ENCODE data around the gene KLHL2. TPM values are rescaled to one million over a fixed set of nuclear protein-coding genes. Genes with fewer than 3 reads are reported as not detected.
"Not testable (repeated sequence)": the region's sequence is repeated elsewhere in the genome, so short reads cannot be mapped to it uniquely, and the experiment has no call there.

The KLHL2 gene
- total RNA-seq, 1 donor from 2014 or later = 28.2 TPM

DNA sequence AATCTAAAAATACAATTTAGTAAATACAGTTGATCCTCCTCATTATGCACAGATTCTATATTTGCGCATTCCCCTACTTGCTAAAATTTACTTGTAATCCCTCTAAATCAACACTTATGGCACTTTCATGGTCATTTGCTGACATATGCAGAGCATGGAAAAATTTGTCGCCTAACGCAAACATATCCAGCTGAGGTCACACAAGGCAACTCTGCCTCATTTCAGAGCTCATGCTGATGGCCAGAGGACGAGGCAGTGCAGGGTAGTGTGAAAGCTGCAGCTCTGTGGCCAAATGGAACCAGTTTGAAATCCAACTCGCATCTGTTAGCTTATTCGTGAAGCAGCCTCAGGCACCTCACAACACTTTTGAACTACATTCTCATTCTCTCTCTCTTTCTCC, 39.7 kb upstream of the KLHL2 start:
- no peaks in the 10 kb centered on the region for H3K9me3 ChIP-seq (ENCODE audit: insufficient read depth, low read depth, low read length)
- Mint-ChIP-seq H3K27me3 (ENCODE audit: low read depth, unreplicated experiment) (no peaks in the 10 kb centered on the region), H3K4me3 (ENCODE audit: unreplicated experiment) (no peak overlapping the region), H3K9me3 (ENCODE audit: unreplicated experiment) (peaks cover 6% of the 10 kb centered on the region), H3K36me3 (ENCODE audit: low read depth, unreplicated experiment) (no peaks in the 10 kb centered on the region), H3K27ac (ENCODE audit: unreplicated experiment) (no peak overlapping the region), H3K4me1 (ENCODE audit: low read depth, unreplicated experiment) (no peaks in the 10 kb centered on the region)
- no peaks in the 10 kb centered on the region for H3K4me1 ChIP-seq (ENCODE audit: insufficient read depth, low read length)
- TF ChIP-seq, protein P1, sequence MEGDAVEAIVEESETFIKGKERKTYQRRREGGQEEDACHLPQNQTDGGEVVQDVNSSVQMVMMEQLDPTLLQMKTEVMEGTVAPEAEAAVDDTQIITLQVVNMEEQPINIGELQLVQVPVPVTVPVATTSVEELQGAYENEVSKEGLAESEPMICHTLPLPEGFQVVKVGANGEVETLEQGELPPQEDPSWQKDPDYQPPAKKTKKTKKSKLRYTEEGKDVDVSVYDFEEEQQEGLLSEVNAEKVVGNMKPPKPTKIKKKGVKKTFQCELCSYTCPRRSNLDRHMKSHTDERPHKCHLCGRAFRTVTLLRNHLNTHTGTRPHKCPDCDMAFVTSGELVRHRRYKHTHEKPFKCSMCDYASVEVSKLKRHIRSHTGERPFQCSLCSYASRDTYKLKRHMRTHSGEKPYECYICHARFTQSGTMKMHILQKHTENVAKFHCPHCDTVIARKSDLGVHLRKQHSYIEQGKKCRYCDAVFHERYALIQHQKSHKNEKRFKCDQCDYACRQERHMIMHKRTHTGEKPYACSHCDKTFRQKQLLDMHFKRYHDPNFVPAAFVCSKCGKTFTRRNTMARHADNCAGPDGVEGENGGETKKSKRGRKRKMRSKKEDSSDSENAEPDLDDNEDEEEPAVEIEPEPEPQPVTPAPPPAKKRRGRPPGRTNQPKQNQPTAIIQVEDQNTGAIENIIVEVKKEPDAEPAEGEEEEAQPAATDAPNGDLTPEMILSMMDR (IDR thresholded peaks at IDR 0.05; ENCODE audit: insufficient read depth, low read depth, low read length) = no peak
- TF ChIP-seq EZH2 (IDR thresholded peaks at IDR 0.05; ENCODE audit: insufficient read depth, low read length) = no peak
- H3K79me2 ChIP-seq (ENCODE audit: insufficient read depth, low read length) = no peaks in the 10 kb centered on the region
- DNase-seq (ENCODE audit: low read depth) (no peak), FAIRE-seq (no peak)
- H4K20me1 ChIP-seq (ENCODE audit: insufficient read depth, low read length) = no peaks in the 10 kb centered on the region
- no peak overlapping the region for H3K27ac ChIP-seq (ENCODE audit: low read depth, low read length)
- H3K9ac ChIP-seq (ENCODE audit: low read length) = no peak overlapping the region
- no peaks in the 10 kb centered on the region for H3K27me3 ChIP-seq (ENCODE audit: insufficient read depth, low read length)
- H3K4me2 ChIP-seq (ENCODE audit: low read length) = no peak overlapping the region
- H3K36me3 ChIP-seq (ENCODE audit: insufficient read depth, low read length) = no peaks in the 10 kb centered on the region
- no peak overlapping the region for H2AFZ ChIP-seq (ENCODE audit: low read depth, low read length)
- no peak overlapping the region for H3K4me3 ChIP-seq (ENCODE audit: insufficient read depth, low read depth, low read length)

DNA sequence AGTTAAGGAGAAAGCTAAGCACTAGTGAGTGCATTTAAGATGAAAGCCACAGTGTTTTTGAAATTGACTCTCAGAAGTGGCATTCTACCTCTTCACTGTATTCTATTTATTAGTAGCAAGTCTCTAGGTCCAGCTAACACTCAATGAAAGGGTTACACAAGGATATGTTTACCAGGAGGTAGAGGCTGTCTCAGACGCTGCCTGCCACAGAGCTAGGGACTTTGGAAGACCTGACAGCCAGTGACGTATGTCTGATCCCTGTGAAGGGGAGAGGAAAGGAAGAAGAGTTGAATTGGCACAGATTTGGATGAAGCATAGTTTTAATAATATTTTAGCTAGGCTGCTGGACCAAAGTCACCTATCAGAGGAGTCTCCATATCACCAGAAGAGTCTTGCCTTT, 36.5 kb upstream of the KLHL2 start:
- DNase-seq (ENCODE audit: low read depth) (no peak), FAIRE-seq (no peak)
- Histone ChIP-seq H3K4me2 (ENCODE audit: low read length) (no peak overlapping the region), H3K27ac (ENCODE audit: low read depth, low read length) (no peak overlapping the region), H3K79me2 (ENCODE audit: insufficient read depth, low read length) (no peaks in the 10 kb centered on the region), H3K9me3 (ENCODE audit: insufficient read depth, low read depth, low read length) (no peaks in the 10 kb centered on the region), H2AFZ (ENCODE audit: low read depth, low read length) (no peak overlapping the region), H4K20me1 (ENCODE audit: insufficient read depth, low read length) (no peaks in the 10 kb centered on the region), H3K9ac (ENCODE audit: low read length) (no peak overlapping the region), H3K27me3 (ENCODE audit: insufficient read depth, low read length) (no peaks in the 10 kb centered on the region), H3K4me3 (ENCODE audit: insufficient read depth, low read depth, low read length) (no peak overlapping the region), H3K36me3 (ENCODE audit: insufficient read depth, low read length) (no peaks in the 10 kb centered on the region), H3K4me1 (ENCODE audit: insufficient read depth, low read length) (no peaks in the 10 kb centered on the region)
- TF ChIP-seq, protein P1 (IDR thresholded peaks at IDR 0.05; ENCODE audit: insufficient read depth, low read depth, low read length) = no peak
- TF ChIP-seq EZH2 (IDR thresholded peaks at IDR 0.05; ENCODE audit: insufficient read depth, low read length) = no peak
- H3K27me3 Mint-ChIP-seq (ENCODE audit: low read depth, unreplicated experiment) = no peaks in the 10 kb centered on the region
- H3K9me3 Mint-ChIP-seq (ENCODE audit: unreplicated experiment) = peaks cover 11% of the 10 kb centered on the region
- H3K36me3 Mint-ChIP-seq (ENCODE audit: low read depth, unreplicated experiment) = no peaks in the 10 kb centered on the region
- no peak overlapping the region for H3K4me3 Mint-ChIP-seq (ENCODE audit: unreplicated experiment)
- H3K27ac Mint-ChIP-seq (ENCODE audit: unreplicated experiment) = no peak overlapping the region
- H3K4me1 Mint-ChIP-seq (ENCODE audit: low read depth, unreplicated experiment) = no peaks in the 10 kb centered on the region

DNA sequence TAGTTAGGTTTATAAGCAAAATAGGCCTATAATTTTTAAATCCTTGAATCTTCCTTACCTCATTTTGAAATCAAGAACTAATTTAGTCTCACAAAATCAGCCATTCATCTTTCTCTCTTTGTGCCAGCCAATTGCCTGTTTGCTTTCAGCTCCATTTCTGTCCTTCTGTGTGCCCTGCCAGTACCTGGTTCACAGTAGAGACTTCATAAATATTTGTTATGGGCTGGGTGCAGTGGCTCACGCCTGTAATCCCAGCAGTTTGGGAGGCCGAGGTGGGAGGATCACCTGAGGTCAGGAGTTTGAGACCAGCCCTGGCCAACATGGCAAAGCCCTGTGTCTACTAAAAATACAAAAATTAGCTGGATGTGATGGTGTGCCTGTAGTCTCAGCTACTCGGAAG, 31.9 kb upstream of the KLHL2 start:
- H3K36me3 Mint-ChIP-seq (ENCODE audit: low read depth, unreplicated experiment); H3K4me3 ChIP-seq (ENCODE audit: insufficient read depth, low read depth, low read length); H3K4me1 Mint-ChIP-seq (ENCODE audit: low read depth, unreplicated experiment); H4K20me1 ChIP-seq (ENCODE audit: insufficient read depth, low read length); H3K79me2 ChIP-seq (ENCODE audit: insufficient read depth, low read length); H3K4me2 ChIP-seq (ENCODE audit: low read length); H3K4me3 Mint-ChIP-seq (ENCODE audit: unreplicated experiment); H3K27me3 Mint-ChIP-seq (ENCODE audit: low read depth, unreplicated experiment); H3K4me1 ChIP-seq (ENCODE audit: insufficient read depth, low read length); H3K27ac ChIP-seq (ENCODE audit: low read depth, low read length); DNase-seq (ENCODE audit: low read depth); H3K9me3 Mint-ChIP-seq (ENCODE audit: unreplicated experiment); FAIRE-seq; H3K9ac ChIP-seq (ENCODE audit: low read length); H3K36me3 ChIP-seq (ENCODE audit: insufficient read depth, low read length); H3K9me3 ChIP-seq (ENCODE audit: insufficient read depth, low read depth, low read length); H2AFZ ChIP-seq (ENCODE audit: low read depth, low read length); H3K27ac Mint-ChIP-seq (ENCODE audit: unreplicated experiment); H3K27me3 ChIP-seq (ENCODE audit: insufficient read depth, low read length): not testable (repeated sequence)

All from astrocyte (in vitro differentiated cells and primary cell).